ENCODE results near the gene LTBP1. TPM values are rescaled to one million over a fixed set of nuclear protein-coding genes. Genes with fewer than 3 reads are reported as not detected.

The LTBP1 gene
- total and polyA plus RNA-seq, 12 donors: 6.2 to 47.2 (median 15.5) TPM

- Histone ChIP-seq H3K9me3 (replicated peaks in 1 of 3) (no peaks in the 10 kb centered on the region), H3K27ac (no peak overlapping the region), H3K4me3 (no peak overlapping the region), H3K4me1 (replicated peaks in 1 of 2) (no peaks in the 10 kb centered on the region), H3K27me3 (no peaks in the 10 kb centered on the region), H3K36me3 (replicated peaks in 1 of 2) (no peaks in the 10 kb centered on the region)
- DNase-seq: no peak
- TF ChIP-seq CTCF (IDR thresholded peaks at IDR 0.05) (no peak), POLR2A (IDR thresholded peaks at IDR 0.05) (no peak)
- WGBS, 4 donors: 73 to 88% (median 87%) methylated on average over 1 of the region's 1 CpG
- intact Hi-C loops (cut with DNase I): no loop called here
Observed at GRCh38 chr2:33409417-33409955, 462.7 kb downstream of the LTBP1 start.

- Histone ChIP-seq H3K27me3 (no peaks in the 10 kb centered on the region), H3K9me3 (replicated peaks in 1 of 3) (no peaks in the 10 kb centered on the region), H3K4me3 (no peak overlapping the region), H3K36me3 (replicated peaks in 1 of 2) (no peaks in the 10 kb centered on the region), H3K4me1 (replicated peaks in 1 of 2) (no peaks in the 10 kb centered on the region), H3K27ac (no peak overlapping the region)
- DNase-seq: no peak
- TF ChIP-seq CTCF (IDR thresholded peaks at IDR 0.05): no peak
- no peak for TF ChIP-seq POLR2A (IDR thresholded peaks at IDR 0.05)
- 48 to 61% (median 57%) methylated on average over 3 of the region's 3 CpGs for WGBS, 4 donors
- intact Hi-C loops (cut with DNase I): loop anchor here in 1 of 2 donors (10.0 kb wide), 1 partner anchor 173 kb away; no protein-coding TSS in a partner anchor
Observed at GRCh38 chr2:33411765-33412164, 465.0 kb downstream of the LTBP1 start.

- Histone ChIP-seq H3K36me3 (replicated peaks in 1 of 2) (no peaks in the 10 kb centered on the region), H3K4me3 (no peak overlapping the region), H3K27ac (no peak overlapping the region), H3K4me1 (replicated peaks in 1 of 2) (no peaks in the 10 kb centered on the region), H3K27me3 (no peaks in the 10 kb centered on the region), H3K9me3 (replicated peaks in 1 of 3) (no peaks in the 10 kb centered on the region)
- peak in 1 of 7 donors; percentile 5 for DNase-seq
- intact Hi-C loops (cut with DNase I): loop anchor here in 1 of 2 donors (10.0 kb wide), 1 partner anchor 172 kb away; no protein-coding TSS in a partner anchor
- TF ChIP-seq CTCF (IDR thresholded peaks at IDR 0.05) (peak in 4 of 6 experiments; percentile 33 to 47 (median 42)), POLR2A (IDR thresholded peaks at IDR 0.05) (no peak)
- 6 to 39% (median 17%) methylated on average over 1 of the region's 1 CpG for WGBS, 4 donors
Observed at GRCh38 chr2:33412920-33413319, 466.2 kb downstream of the LTBP1 start.

- no peaks in the 10 kb centered on the region for H3K4me1 ChIP-seq (replicated peaks in 1 of 2)
- no peaks in the 10 kb centered on the region for H3K36me3 ChIP-seq (replicated peaks in 1 of 2)
- 72 to 80% (median 75%) methylated on average over 5 of the region's 5 CpGs for WGBS, 4 donors
- H3K9me3 ChIP-seq (replicated peaks in 1 of 3): no peaks in the 10 kb centered on the region
- H3K27ac ChIP-seq: no peak overlapping the region
- H3K27me3 ChIP-seq: no peaks in the 10 kb centered on the region
- intact Hi-C loops (cut with DNase I): loop anchor here in 1 of 2 donors (10.0 kb wide), 1 partner anchor 165 kb away; no protein-coding TSS in a partner anchor
- TF ChIP-seq POLR2A (IDR thresholded peaks at IDR 0.05) (no peak), CTCF (IDR thresholded peaks at IDR 0.05) (no peak)
- no peak overlapping the region for H3K4me3 ChIP-seq
- DNase-seq: no peak
Observed at GRCh38 chr2:33419581-33420200, 472.9 kb downstream of the LTBP1 start.

Measured in adrenal gland (tissue), 12 donors.